GM12891 (cell line): ENCODE data around the gene PEDS1. TPM values are rescaled to one million over a fixed set of nuclear protein-coding genes. Genes with fewer than 3 reads are reported as not detected.
"Not testable (repeated sequence)": the region's sequence is repeated elsewhere in the genome, so short reads cannot be mapped to it uniquely, and the experiment has no call there.

Experiments used
- DNase-seq: peaks from one replicate; pipeline ENCODE4 v3.0.0; 2011; ENCODE audit warnings: low spot score; ENCODE audit not compliant: insufficient read length
- FAIRE-seq: peaks from 2 replicates; lab custom pipeline; 2011; peaks lifted over from hg19 to GRCh38; lab: Jason Lieb, UNC
- PAX5 ChIP-seq: IDR thresholded peaks from 2 replicates; pipeline ENCODE4 v1.6.1; 2011; ENCODE audit warnings: low read length, moderate library complexity, mild to moderate bottlenecking; ENCODE audit not compliant: insufficient read depth, severe bottlenecking
- POLR2A ChIP-seq: IDR thresholded peaks from 2 replicates; pipeline ENCODE4 v1.6.1; 2011; ENCODE audit warnings: low read depth, low read length, control low read depth
- POLR2AphosphoS5 ChIP-seq: IDR thresholded peaks from 2 replicates; pipeline ENCODE4 v1.6.1; 2011; ENCODE audit warnings: low read depth, low read length, control low read depth
- POU2F2 ChIP-seq: IDR thresholded peaks from 2 replicates; pipeline ENCODE4 v1.6.1; 2011; ENCODE audit warnings: low read depth, mild to moderate bottlenecking, control low read depth, low read length, moderate library complexity
- SPI1 ChIP-seq: IDR thresholded peaks from 2 replicates; pipeline ENCODE4 v1.6.1; 2011; ENCODE audit warnings: low read depth, low read length, control low read depth
- TAF1 ChIP-seq: IDR thresholded peaks from 2 replicates; pipeline ENCODE4 v1.6.1; 2011; ENCODE audit warnings: low read depth, low read length, control low read depth
- polyA plus RNA-seq: library from polyadenylated mRNA; unstranded; fragments of >200 nt; gene quantifications from one replicate; pipeline ENCODE4 v1.2.1, GENCODE V29; 2012; ENCODE audit warnings: low read depth, missing spikeins, inconsistent platforms; ENCODE audit not compliant: missing spikeins

Gene PEDS1
- 10.1 TPM for polyA plus RNA-seq

- TF ChIP-seq POLR2A: peak; percentile 82
- peak; percentile 34; the same call in 1 of the 2 replicates for TF ChIP-seq TAF1
- peak; percentile 28; the same call in 1 of the 2 replicates for TF ChIP-seq POU2F2
- peak; percentile 74 for TF ChIP-seq POLR2AphosphoS5
- TF ChIP-seq SPI1: no peak
- no peak for TF ChIP-seq PAX5
- FAIRE-seq: peak; percentile 91
- DNase-seq: peak; percentile 99
Measured at GRCh38 chr20:50153500-50154377, at the start of gene PEDS1. PEDS1 (minus strand) TSS chr20:50153723; CDS start chr20:50153637, 86 bp downstream.

GRCh38 chr20:50202677-50203076 lies 49.2 kb upstream of the PEDS1 start:
- no peak for TF ChIP-seq POLR2A
- no peak for TF ChIP-seq SPI1
- no peak for TF ChIP-seq POLR2AphosphoS5
- TF ChIP-seq POU2F2: no peak
- no peak for TF ChIP-seq PAX5
- no peak for TF ChIP-seq TAF1
- DNase-seq (no peak), FAIRE-seq (no peak)

GRCh38 chr20:50201710-50202109 lies 48.2 kb upstream of the PEDS1 start:
- not testable (repeated sequence) for DNase-seq, FAIRE-seq

GRCh38 chr20:50200482-50201104 lies 47.1 kb upstream of the PEDS1 start:
- no peak for FAIRE-seq
- DNase-seq: no peak
- TF ChIP-seq POU2F2 (no peak), POLR2A (no peak), PAX5 (no peak), TAF1 (no peak), SPI1 (no peak), POLR2AphosphoS5 (no peak)

- TF ChIP-seq POU2F2 (no peak), TAF1 (no peak), POLR2A (no peak), SPI1 (no peak), POLR2AphosphoS5 (no peak), PAX5 (no peak)
- FAIRE-seq: no peak
- DNase-seq: no peak
Measured at GRCh38 chr20:50199703-50200102, 46.2 kb upstream of the PEDS1 start.

- DNase-seq (no peak), FAIRE-seq (no peak)
- TF ChIP-seq PAX5: no peak
- TF ChIP-seq POU2F2: no peak
- no peak for TF ChIP-seq SPI1
- TF ChIP-seq POLR2A: no peak
- TF ChIP-seq TAF1: no peak
- TF ChIP-seq POLR2AphosphoS5: no peak
Measured at GRCh38 chr20:50198716-50199115, 45.2 kb upstream of the PEDS1 start.

- FAIRE-seq (no peak), DNase-seq (no peak)
- TF ChIP-seq POLR2AphosphoS5: no peak
- no peak for TF ChIP-seq POLR2A
- TF ChIP-seq SPI1: no peak
- TF ChIP-seq TAF1: no peak
- no peak for TF ChIP-seq POU2F2
- no peak for TF ChIP-seq PAX5
Measured at GRCh38 chr20:50198180-50198666, 44.7 kb upstream of the PEDS1 start.

- no peak for TF ChIP-seq POLR2A
- DNase-seq (no peak), FAIRE-seq (no peak)
Measured at GRCh38 chr20:50197463-50198179, 44.1 kb upstream of the PEDS1 start.

- FAIRE-seq: no peak
Measured at GRCh38 chr20:50196896-50197295, 43.4 kb upstream of the PEDS1 start.

More at GRCh38 chr20:50196896-50197295, 43.4 kb upstream of the PEDS1 start:
- DNase-seq: no peak
- TF ChIP-seq SPI1: no peak
- no peak for TF ChIP-seq POU2F2
- TF ChIP-seq TAF1: no peak
- TF ChIP-seq PAX5: no peak
- TF ChIP-seq POLR2AphosphoS5: no peak
- TF ChIP-seq POLR2A: no peak
